Thoracic aorta (tissue), 2 donors: ENCODE data around the gene NTRK2. TPM values are rescaled to one million over a fixed set of nuclear protein-coding genes. Genes with fewer than 3 reads are reported as not detected.

Experiments
- ATAC-seq: fragments of 150-250 bp; one replicate; pipeline ENCODE4 v1.8.0; 2017; ENCODE audit warnings: low read depth; ENCODE audit not compliant: insufficient number of reproducible peaks, low FRiP score
- DNase-seq: peaks from one replicate; pipeline ENCODE4 v3.0.0-alpha.2; 2020; ENCODE audit warnings: low spot score
- H3K27ac ChIP-seq, 2 donors: fragments of 200-600 bp; sonication (generic); 1 replicate in 1 of 2; 2 replicates in 1 of 2; pipeline ENCODE4 v1.5.1; 2016; ENCODE audit warnings: mild to moderate bottlenecking in 2 of 2, moderate library complexity in 2 of 2
- H3K27me3 ChIP-seq: fragments of 200-600 bp; sonication (generic); replicated peaks from 2 replicates; pipeline ENCODE4 v1.6.0; 2016; ENCODE audit warnings: mild to moderate bottlenecking; ENCODE audit not compliant: insufficient read depth
- H3K36me3 ChIP-seq: fragments of 200-600 bp; sonication (generic); one replicate; pipeline ENCODE4 v1.5.1; 2016
- H3K4me1 ChIP-seq, 2 donors: fragments of 200-600 bp; sonication (generic); 1 replicate in 1 of 2; 2 replicates in 1 of 2; pipeline versions ENCODE4 v1.5.1 to v1.6.0; 2016; ENCODE audit warnings: low read depth in 2 of 2, mild to moderate bottlenecking in 1 of 2; ENCODE audit not compliant: control insufficient read depth in 1 of 2
- H3K4me3 ChIP-seq: fragments of 200-600 bp; sonication (generic); 2 replicates; pipeline ENCODE4 v1.5.1; 2016; ENCODE audit warnings: mild to moderate bottlenecking
- H3K9me3 ChIP-seq: fragments of 200-600 bp; sonication (generic); 2 replicates; pipeline ENCODE4 v1.5.1; 2016
- CTCF ChIP-seq: fragments of 200-600 bp; sonication (generic); IDR thresholded peaks from one replicate; pipeline ENCODE4 v1.5.1; 2019; ENCODE audit warnings: antibody characterized with exemption
- total RNA-seq, 2 donors: library from RNA; depleted of rRNA; stranded (reverse); fragments of >200 nt; gene quantifications; one replicate each; pipeline versions ENCODE4 v1.1.0 to v1.2.3, GENCODE V29; 2016

NTRK2 gene
- total RNA-seq, 2 donors from 2014 or later, result 12.6 to 27.9 TPM

DNA sequence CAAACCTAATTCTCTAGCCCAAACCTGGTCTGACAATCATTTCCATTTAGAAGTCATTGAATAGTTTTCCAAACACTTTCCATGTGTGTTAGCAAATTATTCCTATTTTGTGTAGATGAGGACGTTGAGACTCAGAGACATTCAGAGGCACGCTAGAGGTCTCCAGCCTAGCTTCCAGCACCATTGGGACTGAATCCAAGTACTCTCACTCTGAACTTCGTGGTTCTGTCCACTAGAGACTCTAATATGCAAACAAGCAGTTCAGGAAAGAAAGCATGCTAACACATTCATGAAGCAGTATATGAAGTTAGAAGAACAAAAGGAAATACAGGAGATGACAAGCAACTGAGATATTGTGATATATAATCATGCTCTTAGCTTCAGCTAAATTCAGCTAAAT, 354.8 kb downstream of the NTRK2 start:
- Histone ChIP-seq H3K27me3 (no peaks in the 10 kb centered on the region), H3K4me3 (no peak overlapping the region), H3K36me3 (no peaks in the 10 kb centered on the region), H3K4me1 (no peaks in the 10 kb centered on the region), H3K27ac (no peak overlapping the region), H3K9me3 (no peaks in the 10 kb centered on the region)
- ATAC-seq (no peak), DNase-seq (no peak)
- no peak for TF ChIP-seq CTCF

GRCh38 chr9:85025638-85026037, 356.1 kb downstream of the NTRK2 start:
- Histone ChIP-seq H3K9me3 (no peaks in the 10 kb centered on the region), H3K27me3 (no peaks in the 10 kb centered on the region), H3K27ac (no peak overlapping the region), H3K4me1 (no peaks in the 10 kb centered on the region), H3K36me3 (no peaks in the 10 kb centered on the region), H3K4me3 (no peak overlapping the region)
- no peak for TF ChIP-seq CTCF
- no peak for ATAC-seq
- DNase-seq, result no peak

DNA sequence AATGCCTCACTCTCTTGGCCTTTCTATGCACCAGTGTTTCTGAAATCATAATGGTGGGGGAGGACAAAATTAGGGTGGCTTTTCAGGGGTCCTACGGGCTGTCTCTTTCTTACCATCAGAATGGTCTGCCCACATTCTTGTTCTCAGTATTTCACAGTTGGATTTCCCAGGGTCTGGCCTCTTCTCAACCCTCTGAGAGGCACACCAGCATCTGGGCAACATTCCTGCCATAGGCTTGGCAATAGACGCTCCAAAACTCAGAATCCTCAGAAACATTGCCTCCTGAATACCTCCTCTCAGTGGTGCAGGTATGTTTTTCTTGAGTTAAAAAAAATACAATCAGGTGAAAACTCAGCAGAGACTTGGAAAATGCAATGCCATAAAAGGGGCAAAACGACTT, 358.3 kb downstream of the NTRK2 start:
- Histone ChIP-seq H3K9me3 (no peaks in the 10 kb centered on the region), H3K4me1 (no peaks in the 10 kb centered on the region), H3K27ac (no peak overlapping the region), H3K4me3 (no peak overlapping the region), H3K36me3 (no peaks in the 10 kb centered on the region), H3K27me3 (no peaks in the 10 kb centered on the region)
- no peak for TF ChIP-seq CTCF
- ATAC-seq (no peak), DNase-seq (no peak)

- no peak for DNase-seq
- H3K4me3 ChIP-seq, result no peak overlapping the region
- no peaks in the 10 kb centered on the region for H3K36me3 ChIP-seq
- ATAC-seq, result no peak
- TF ChIP-seq CTCF, result no peak
- no peaks in the 10 kb centered on the region for H3K4me1 ChIP-seq
- H3K9me3 ChIP-seq, result no peaks in the 10 kb centered on the region
- H3K27me3 ChIP-seq, result no peaks in the 10 kb centered on the region
- no peak overlapping the region for H3K27ac ChIP-seq
Measured at GRCh38 chr9:85030316-85030715, 360.8 kb downstream of the NTRK2 start.

DNA sequence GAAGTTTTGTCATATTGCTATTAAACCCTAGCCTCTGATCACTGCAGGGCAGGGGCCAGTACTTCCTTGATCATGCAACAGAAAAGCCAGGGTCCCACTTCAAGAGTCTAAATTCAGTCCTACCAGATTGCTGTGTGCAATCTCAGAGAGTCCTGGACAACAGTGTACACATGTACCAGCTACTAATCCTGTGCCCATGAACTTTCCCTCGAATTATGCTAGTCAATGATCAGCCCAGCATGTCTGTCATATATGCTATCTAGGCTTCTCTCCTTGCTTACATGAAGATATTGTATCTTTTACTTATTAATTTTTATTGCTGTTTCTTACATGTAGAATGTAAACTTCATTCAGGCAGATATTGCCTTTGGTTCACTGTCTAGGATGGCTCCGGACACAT, 367.0 kb downstream of the NTRK2 start:
- ATAC-seq (no peak), DNase-seq (no peak)
- no peak for TF ChIP-seq CTCF
- Histone ChIP-seq H3K4me1 (no peaks in the 10 kb centered on the region), H3K4me3 (no peak overlapping the region), H3K9me3 (no peaks in the 10 kb centered on the region), H3K27me3 (no peaks in the 10 kb centered on the region), H3K27ac (no peak overlapping the region), H3K36me3 (no peaks in the 10 kb centered on the region)
